HG03571 (cell line): Measurements from ENCODE around the gene RTL9.
"Not testable (repeated sequence)": the region's sequence is repeated elsewhere in the genome, so short reads cannot be mapped to it uniquely, and the experiment has no call there.

Source experiments
- ATAC-seq: cut with Tn5 transposase; IDR thresholded peaks from one replicate; pipeline ENCODE4 v1.9.1; 2021; ENCODE audit not compliant: unreplicated experiment

RTL9 gene

DNA sequence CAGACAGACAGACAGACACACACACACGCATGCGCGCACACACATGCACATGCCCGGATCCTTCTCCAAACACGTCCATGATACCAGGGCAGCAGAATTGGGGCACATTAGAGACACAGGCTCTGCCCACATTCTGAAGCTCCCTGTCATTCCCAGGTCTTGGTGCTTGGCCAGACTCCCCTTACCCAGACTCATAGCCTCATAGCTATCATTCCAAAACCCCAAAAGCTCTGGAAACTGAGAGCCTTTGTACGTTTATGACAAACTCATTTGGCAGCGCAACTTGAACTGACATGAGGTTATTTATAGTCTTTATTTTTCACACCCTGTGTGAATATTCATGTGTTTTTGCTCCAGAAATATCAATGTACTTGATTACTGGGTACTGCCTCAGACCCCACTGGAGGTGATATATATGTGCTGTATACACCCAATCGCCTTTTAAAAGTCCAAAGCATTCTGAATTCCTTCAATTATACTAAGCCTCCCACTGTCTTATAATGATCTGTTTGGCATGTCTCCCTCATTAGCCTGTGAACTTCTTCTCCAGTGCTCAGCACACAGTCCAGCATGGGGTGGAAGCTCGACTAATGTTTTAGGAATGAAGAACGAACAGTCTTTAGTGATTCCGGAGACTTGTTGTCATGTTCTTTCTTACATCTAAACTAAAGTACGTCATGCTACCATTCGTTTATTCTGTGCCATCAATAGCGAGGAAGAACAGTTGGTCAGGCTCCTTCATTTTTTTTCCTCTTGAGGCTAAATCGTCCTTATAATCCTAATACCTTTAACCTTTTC lies 45.0 kb downstream of the RTL9 start:
- no peak for ATAC-seq

DNA sequence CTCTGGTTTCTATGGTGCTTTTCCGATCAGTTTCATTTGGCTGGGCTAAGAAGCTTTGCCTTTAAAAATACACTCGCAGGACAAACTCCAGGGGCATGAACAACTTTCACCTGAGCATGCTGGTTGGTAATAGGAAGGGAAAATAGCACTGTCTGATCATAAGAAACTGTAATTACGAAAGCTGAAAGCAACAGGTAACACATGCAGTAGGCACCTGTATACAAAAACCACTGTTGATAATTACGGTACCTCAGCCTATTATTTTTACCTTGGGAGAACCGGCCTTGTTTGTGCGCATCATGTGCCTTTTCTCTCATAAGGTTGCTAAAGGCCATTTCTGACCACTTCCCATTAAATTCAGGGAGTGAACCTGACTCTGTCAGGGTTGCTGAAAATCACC lies 45.7 kb downstream of the RTL9 start:
- no peak for ATAC-seq

DNA sequence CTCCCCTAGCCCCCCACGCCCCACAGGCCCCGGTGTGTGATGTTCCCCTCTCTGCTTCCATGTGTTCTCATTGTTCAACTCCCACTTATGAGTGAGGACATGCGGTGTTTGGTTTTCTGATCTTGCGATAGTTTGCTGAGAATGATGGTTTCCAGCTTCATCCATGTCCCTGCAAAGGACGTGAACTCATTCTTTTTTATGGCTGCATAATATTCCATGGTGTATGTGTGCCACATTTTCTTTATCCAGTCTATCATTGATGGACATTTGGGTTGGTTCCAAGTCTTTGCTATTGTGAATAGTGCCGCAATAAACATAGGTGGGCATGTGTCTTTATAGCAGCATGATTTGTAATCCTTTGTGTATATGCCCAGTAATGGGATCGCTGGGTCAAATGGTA lies 47.6 kb downstream of the RTL9 start:
- ATAC-seq, result not testable (repeated sequence)

DNA sequence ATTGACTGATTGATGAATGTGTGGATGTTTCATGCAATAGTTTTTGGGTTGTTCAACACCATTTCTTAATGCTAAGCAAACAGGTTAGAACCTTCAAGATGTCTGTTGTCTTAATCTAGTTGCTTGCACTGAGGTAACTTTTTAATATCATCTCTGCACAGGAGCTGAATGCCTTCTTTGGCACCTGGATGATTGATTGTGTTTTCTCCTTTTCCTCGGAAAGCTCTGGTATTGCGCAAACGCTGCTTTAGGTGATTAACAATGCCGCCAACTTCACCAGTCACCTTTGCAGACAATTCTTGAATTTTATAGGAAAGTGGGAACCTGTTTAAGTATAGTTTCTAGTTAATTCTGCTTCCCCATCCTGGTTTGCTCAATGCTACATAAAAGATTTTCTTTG lies 48.2 kb downstream of the RTL9 start:
- ATAC-seq, result no peak

DNA sequence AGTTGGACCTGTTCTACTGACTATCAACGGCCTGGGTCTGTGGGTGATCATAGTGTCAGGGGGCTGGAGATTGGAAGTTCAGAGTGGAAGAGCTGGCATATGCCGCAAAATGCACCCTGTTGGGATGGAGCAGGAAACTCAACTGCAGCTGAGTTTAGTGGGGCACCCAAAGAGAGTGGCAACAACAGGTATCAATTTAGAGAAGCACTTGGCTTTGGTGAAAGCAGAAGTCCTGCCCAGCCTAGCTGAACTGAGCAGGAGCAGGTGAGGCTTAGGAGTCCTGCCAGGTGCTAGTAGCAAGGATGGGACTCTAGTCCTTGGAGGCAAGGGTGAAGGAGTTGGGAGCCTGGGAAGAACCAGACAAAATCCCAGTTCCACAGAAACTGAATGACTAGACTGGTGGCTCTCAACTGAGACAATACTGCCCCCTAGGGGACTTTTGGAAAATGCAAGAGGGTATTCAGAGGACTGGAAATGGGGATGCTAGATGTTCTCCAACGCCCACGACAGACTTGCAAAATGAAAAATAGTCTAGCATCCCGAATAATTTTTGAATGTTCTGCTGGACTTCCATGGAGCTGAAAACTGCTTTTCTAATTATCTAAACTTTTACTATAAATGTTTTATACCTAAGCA lies 49.4 kb downstream of the RTL9 start:
- no peak for ATAC-seq
